T-helper 17 cell (primary cell): ENCODE measurements around the gene TMEM244. TPM values are rescaled to one million over a fixed set of nuclear protein-coding genes. Genes with fewer than 3 reads are reported as not detected.
"Not testable (repeated sequence)": the region's sequence is repeated elsewhere in the genome, so short reads cannot be mapped to it uniquely, and the experiment has no call there.

Experiments used
- ATAC-seq: fragments of 150-1000 bp; cut with Tn5 transposase; 2 replicates; pipeline ENCODE4 v1.10.0; 2021; ENCODE audit warnings: mild to moderate bottlenecking, moderate library complexity
- DNase-seq, 3 donors: peaks; one replicate each; pipeline versions ENCODE4 v3.0.0 to v3.0.0-alpha.2; 2020 to 2021
- H3K9me3 ChIP-seq: one replicate; pipeline ENCODE4 v1.7.0; 2013; ENCODE audit warnings: low read length, mild to moderate bottlenecking; ENCODE audit not compliant: control insufficient read depth, poor library complexity, severe bottlenecking
- H3K27ac Mint-ChIP-seq: one replicate; pipeline ENCODE4 v1.8.0; 2022; ENCODE audit warnings: mild to moderate bottlenecking, moderate library complexity, mixed read lengths
- H3K27me3 Mint-ChIP-seq: one replicate; pipeline ENCODE4 v1.8.0; 2022; ENCODE audit warnings: mixed read lengths
- H3K36me3 Mint-ChIP-seq: one replicate; pipeline ENCODE4 v1.8.0; 2022; ENCODE audit warnings: low read depth, mixed read lengths
- H3K4me1 Mint-ChIP-seq: one replicate; pipeline ENCODE4 v1.8.0; 2022; ENCODE audit warnings: mild to moderate bottlenecking, mixed read lengths
- H3K4me3 Mint-ChIP-seq: one replicate; pipeline ENCODE4 v1.8.0; 2022; ENCODE audit warnings: mild to moderate bottlenecking, moderate library complexity, mixed read lengths
- total RNA-seq, 4 donors: library from RNA in 2 of 4; stranded (reverse) in 2 of 4; gene quantifications; one replicate each; pipeline ENCODE4 v1.2.3 and lab custom pipeline; 2022 to 2026

Gene TMEM244
- total RNA-seq, 2 donors from 2014 or later = 1.2 TPM; not detected in 1

DNA sequence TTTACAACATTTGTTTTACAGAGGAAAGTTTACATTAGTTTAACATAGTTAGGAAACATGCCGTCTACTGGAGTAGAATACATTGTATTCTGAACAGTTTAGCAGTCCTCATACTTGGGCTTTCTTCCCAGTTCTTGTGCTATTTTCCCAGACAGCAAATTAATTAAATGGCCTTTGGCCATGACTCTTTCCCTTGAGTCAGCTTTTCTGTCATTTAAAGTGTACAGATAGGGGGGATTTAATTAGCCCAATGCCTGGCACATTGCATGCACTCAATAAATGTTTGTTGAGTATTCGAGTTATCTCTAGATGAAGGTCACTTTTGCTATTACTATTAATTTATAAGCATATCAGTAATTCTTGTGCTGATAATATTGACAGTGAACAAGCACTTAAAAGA is 1.6 kb downstream of the TMEM244 start:
- Mint-ChIP-seq H3K4me3 (peak overlapping the region; percentile 9), H3K4me1 (peaks cover 12% of the 10 kb centered on the region), H3K27me3 (peaks cover 4% of the 10 kb centered on the region), H3K36me3 (no peaks in the 10 kb centered on the region), H3K27ac (no peak overlapping the region)
- no peaks in the 10 kb centered on the region for H3K9me3 ChIP-seq
- ATAC-seq (no peak), DNase-seq (no peak)

- Mint-ChIP-seq H3K27ac (no peak overlapping the region), H3K27me3 (peaks cover 4% of the 10 kb centered on the region), H3K36me3 (no peaks in the 10 kb centered on the region), H3K4me3 (no peak overlapping the region), H3K4me1 (peaks cover 15% of the 10 kb centered on the region)
- H3K9me3 ChIP-seq = no peaks in the 10 kb centered on the region
- no peak for ATAC-seq
- no peak for DNase-seq
Measured at GRCh38 chr6:129857838-129858237, 3.3 kb downstream of the TMEM244 start.

DNA sequence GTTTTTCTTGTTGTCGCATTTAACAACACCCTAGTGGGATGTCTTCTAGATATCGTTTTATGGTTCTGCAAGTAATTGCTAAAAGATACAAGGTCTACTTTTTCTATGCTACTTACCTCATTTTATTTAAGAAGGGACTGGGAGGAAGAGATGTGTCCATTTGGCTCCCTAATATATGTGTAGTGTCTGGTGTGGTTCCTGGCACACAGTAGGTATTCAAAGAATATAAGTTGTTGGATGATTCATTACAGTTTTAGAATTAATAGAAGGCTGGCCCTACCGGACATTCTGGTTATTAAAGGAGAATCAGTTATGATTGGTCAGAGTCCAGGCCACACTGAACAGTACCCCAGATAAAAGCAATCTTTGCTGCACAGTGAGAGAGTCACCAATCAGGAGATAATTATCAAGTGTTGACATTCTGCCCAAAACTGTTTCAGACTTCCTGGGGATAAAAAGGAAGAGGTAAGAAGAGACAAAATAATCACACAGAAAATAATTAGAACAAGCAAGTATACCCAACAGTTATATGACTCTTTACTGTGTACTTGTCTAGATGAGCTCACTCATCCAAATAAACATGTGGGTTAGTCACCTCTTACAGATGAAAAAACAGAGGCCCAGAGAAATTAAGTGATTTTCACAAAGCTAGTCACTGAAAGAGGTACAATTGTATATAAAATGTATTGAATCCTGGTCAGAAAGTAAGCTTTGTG is 7.0 kb downstream of the TMEM244 start:
- peak overlapping the region; percentile 32 for H3K27ac Mint-ChIP-seq
- ATAC-seq = no peak
- peaks cover 4% of the 10 kb centered on the region for H3K27me3 Mint-ChIP-seq
- H3K4me1 Mint-ChIP-seq = peaks cover 8% of the 10 kb centered on the region
- no peak overlapping the region for H3K4me3 Mint-ChIP-seq
- DNase-seq = no peak
- H3K36me3 Mint-ChIP-seq = no peaks in the 10 kb centered on the region
- H3K9me3 ChIP-seq = no peaks in the 10 kb centered on the region

GRCh38 chr6:129852257-129852858 is 8.8 kb downstream of the TMEM244 start:
- ATAC-seq (no peak), DNase-seq (no peak)
- Mint-ChIP-seq H3K36me3 (no peaks in the 10 kb centered on the region), H3K4me3 (no peak overlapping the region), H3K27me3 (peaks cover 4% of the 10 kb centered on the region), H3K27ac (no peak overlapping the region), H3K4me1 (peaks cover 8% of the 10 kb centered on the region)
- H3K9me3 ChIP-seq = no peaks in the 10 kb centered on the region

GRCh38 chr6:129849456-129849855 is 11.7 kb downstream of the TMEM244 start:
- peaks cover 4% of the 10 kb centered on the region for H3K27me3 Mint-ChIP-seq
- H3K27ac Mint-ChIP-seq = no peak overlapping the region
- peaks cover 8% of the 10 kb centered on the region for H3K4me1 Mint-ChIP-seq
- H3K9me3 ChIP-seq = no peaks in the 10 kb centered on the region
- DNase-seq (no peak), ATAC-seq (no peak)
- H3K4me3 Mint-ChIP-seq = no peak overlapping the region
- H3K36me3 Mint-ChIP-seq = no peaks in the 10 kb centered on the region

- DNase-seq (no peak), ATAC-seq (no peak)
- Mint-ChIP-seq H3K4me3 (no peak overlapping the region), H3K4me1 (no peaks in the 10 kb centered on the region), H3K36me3 (no peaks in the 10 kb centered on the region), H3K27me3 (peaks cover 4% of the 10 kb centered on the region), H3K27ac (no peak overlapping the region)
- no peaks in the 10 kb centered on the region for H3K9me3 ChIP-seq
Measured at GRCh38 chr6:129846761-129847160, 14.4 kb downstream of the TMEM244 start.

GRCh38 chr6:129845696-129846095 is 15.4 kb downstream of the TMEM244 start:
- H3K9me3 ChIP-seq = no peaks in the 10 kb centered on the region
- Mint-ChIP-seq H3K27ac (no peak overlapping the region), H3K27me3 (peaks cover under 1% of the 10 kb centered on the region), H3K4me3 (no peak overlapping the region), H3K4me1 (no peaks in the 10 kb centered on the region), H3K36me3 (no peaks in the 10 kb centered on the region)
- DNase-seq = no peak
- ATAC-seq = no peak

- DNase-seq (no peak), ATAC-seq (no peak)
- H3K27me3 Mint-ChIP-seq = no peaks in the 10 kb centered on the region
- no peaks in the 10 kb centered on the region for H3K9me3 ChIP-seq
- no peaks in the 10 kb centered on the region for H3K4me1 Mint-ChIP-seq
- H3K4me3 Mint-ChIP-seq = no peak overlapping the region
- no peaks in the 10 kb centered on the region for H3K36me3 Mint-ChIP-seq
- H3K27ac Mint-ChIP-seq = no peak overlapping the region
Measured at GRCh38 chr6:129844118-129844891, 16.8 kb downstream of the TMEM244 start.

DNA sequence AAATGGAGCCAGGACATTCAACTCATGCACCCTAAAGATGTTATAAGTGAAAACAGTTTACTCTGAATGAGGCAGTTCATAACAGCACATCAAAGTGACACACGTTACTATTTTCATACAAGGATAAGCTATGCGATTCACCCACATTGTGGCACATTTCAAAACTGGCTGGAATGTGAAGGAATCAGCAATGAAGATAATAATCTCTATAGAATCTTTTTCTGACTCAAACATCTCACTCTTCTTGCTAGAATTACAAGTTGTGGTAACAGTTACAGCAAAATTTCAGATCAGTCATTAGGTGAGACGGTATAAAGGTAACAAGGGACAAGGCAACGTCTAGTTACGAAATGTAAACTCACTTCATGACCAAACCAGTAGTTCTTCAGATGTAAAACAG is 17.5 kb downstream of the TMEM244 start:
- no peak for DNase-seq
- no peak overlapping the region for H3K4me3 Mint-ChIP-seq
- ATAC-seq = no peak
- no peaks in the 10 kb centered on the region for H3K4me1 Mint-ChIP-seq
- no peaks in the 10 kb centered on the region for H3K9me3 ChIP-seq
- no peaks in the 10 kb centered on the region for H3K36me3 Mint-ChIP-seq
- H3K27me3 Mint-ChIP-seq = no peaks in the 10 kb centered on the region
- H3K27ac Mint-ChIP-seq = no peak overlapping the region

DNA sequence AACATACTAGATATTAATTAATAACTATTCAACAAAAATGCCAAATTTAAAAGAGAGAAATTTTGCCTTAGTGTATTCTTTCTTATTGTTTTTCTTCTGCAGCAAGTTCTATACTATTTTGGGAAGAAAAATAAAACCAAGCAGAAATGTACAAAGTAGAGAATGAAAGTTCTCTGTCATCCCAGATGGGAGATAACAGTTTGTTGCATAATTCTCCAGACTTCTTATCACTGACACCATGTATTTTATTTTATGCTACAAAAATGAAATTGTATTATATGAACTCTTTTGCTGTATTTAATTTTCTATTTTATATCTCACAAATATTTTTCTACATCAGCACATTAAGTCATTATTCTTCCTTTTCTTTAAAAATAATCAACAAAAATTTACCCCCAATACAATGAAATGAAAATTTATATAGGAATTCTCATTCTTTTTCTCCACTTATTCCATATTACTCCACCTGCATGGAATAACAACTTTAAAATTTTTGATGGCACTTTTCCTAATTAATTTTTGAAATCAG is 18.2 kb downstream of the TMEM244 start:
- no peaks in the 10 kb centered on the region for H3K9me3 ChIP-seq
- H3K36me3 Mint-ChIP-seq = peaks cover 3% of the 10 kb centered on the region
- ATAC-seq (no peak), DNase-seq (no peak)
- H3K4me3 Mint-ChIP-seq = no peak overlapping the region
- H3K27me3 Mint-ChIP-seq = no peaks in the 10 kb centered on the region
- no peak overlapping the region for H3K27ac Mint-ChIP-seq
- no peaks in the 10 kb centered on the region for H3K4me1 Mint-ChIP-seq

- Mint-ChIP-seq H3K36me3 (peaks cover 3% of the 10 kb centered on the region), H3K27ac (no peak overlapping the region), H3K4me3 (no peak overlapping the region), H3K4me1 (no peaks in the 10 kb centered on the region), H3K27me3 (no peaks in the 10 kb centered on the region)
- ATAC-seq = no peak
- no peaks in the 10 kb centered on the region for H3K9me3 ChIP-seq
- no peak for DNase-seq
Measured at GRCh38 chr6:129842137-129842536, 19.0 kb downstream of the TMEM244 start.

GRCh38 chr6:129839562-129839961 is 21.6 kb downstream of the TMEM244 start:
- not testable (repeated sequence) for DNase-seq, H3K9me3 ChIP-seq

DNA sequence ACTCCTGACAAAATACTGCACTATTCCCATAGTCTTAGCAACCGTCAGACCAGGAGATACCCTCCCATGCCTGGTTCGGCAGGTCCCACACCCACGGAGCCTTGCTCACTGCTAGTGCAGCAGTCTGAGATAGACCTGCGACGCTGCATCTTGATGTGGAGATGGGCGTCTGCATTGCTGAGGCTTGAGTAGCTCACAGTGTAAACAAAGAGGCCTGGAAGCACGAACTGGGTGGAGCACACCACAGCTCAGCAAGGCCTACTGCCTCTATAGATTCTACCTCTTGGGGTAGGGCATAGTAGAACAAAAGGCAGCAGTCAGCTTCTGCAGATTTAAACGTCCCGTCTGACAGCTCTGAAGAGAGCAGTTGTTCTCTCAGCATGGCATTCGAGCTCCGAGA is 25.4 kb downstream of the TMEM244 start:
- H3K27me3 Mint-ChIP-seq = no peaks in the 10 kb centered on the region
- peaks cover 3% of the 10 kb centered on the region for H3K36me3 Mint-ChIP-seq
- H3K4me1 Mint-ChIP-seq = peaks cover 3% of the 10 kb centered on the region
- ATAC-seq = no peak
- no peak for DNase-seq
- H3K4me3 Mint-ChIP-seq = no peak overlapping the region
- no peaks in the 10 kb centered on the region for H3K9me3 ChIP-seq
- H3K27ac Mint-ChIP-seq = no peak overlapping the region

More at GRCh38 chr6:129839562-129839961, 21.6 kb downstream of the TMEM244 start:
- not testable (repeated sequence) for H3K27ac Mint-ChIP-seq, H3K36me3 Mint-ChIP-seq, H3K4me3 Mint-ChIP-seq, ATAC-seq, H3K27me3 Mint-ChIP-seq, H3K4me1 Mint-ChIP-seq
